Astrocyte (in vitro differentiated cells and primary cell): ENCODE measurements around the gene ENAM. TPM values are rescaled to one million over a fixed set of nuclear protein-coding genes. Genes with fewer than 3 reads are reported as not detected.

Experiments used
- DNase-seq: peaks from one replicate; pipeline ENCODE4 v3.0.0-alpha.2; 2010; ENCODE audit warnings: low read depth
- FAIRE-seq: peaks from 2 replicates; lab custom pipeline; 2011; peaks lifted over from hg19 to GRCh38; lab: Jason Lieb, UNC
- H2AFZ ChIP-seq: 2 replicates; pipeline ENCODE4 v1.6.0; 2012; ENCODE audit warnings: low read depth, low read length, inconsistent platforms
- H3K27ac ChIP-seq: 2 replicates; pipeline ENCODE4 v1.5.1; 2011; ENCODE audit warnings: low read depth, low read length, inconsistent platforms
- H3K27me3 ChIP-seq: 2 replicates; pipeline ENCODE4 v1.6.0; 2011; ENCODE audit warnings: low read length, inconsistent platforms; ENCODE audit not compliant: insufficient read depth
- H3K36me3 ChIP-seq: 2 replicates; pipeline ENCODE4 v1.5.1; 2011; ENCODE audit warnings: low read length, inconsistent platforms; ENCODE audit not compliant: insufficient read depth
- H3K4me1 ChIP-seq: 2 replicates; pipeline ENCODE4 v1.5.1; 2011; ENCODE audit warnings: low read length, inconsistent platforms; ENCODE audit not compliant: insufficient read depth
- H3K4me2 ChIP-seq: 2 replicates; pipeline ENCODE4 v1.6.0; 2012; ENCODE audit warnings: low read length, inconsistent platforms
- H3K4me3 ChIP-seq: 2 replicates; pipeline ENCODE4 v1.5.1; 2011; ENCODE audit warnings: low read depth, mild to moderate bottlenecking, low read length, inconsistent platforms; ENCODE audit not compliant: insufficient read depth
- H3K79me2 ChIP-seq: 2 replicates; pipeline ENCODE4 v1.6.0; 2012; ENCODE audit warnings: mild to moderate bottlenecking, low read length, inconsistent platforms; ENCODE audit not compliant: insufficient read depth
- H3K9ac ChIP-seq: 2 replicates; pipeline ENCODE4 v1.6.0; 2012; ENCODE audit warnings: mild to moderate bottlenecking, low read length, inconsistent platforms
- H3K9me3 ChIP-seq: 2 replicates; pipeline ENCODE4 v1.5.1; 2012; ENCODE audit warnings: low read depth, mild to moderate bottlenecking, low read length, inconsistent platforms; ENCODE audit not compliant: insufficient read depth
- H4K20me1 ChIP-seq: 2 replicates; pipeline ENCODE4 v1.6.0; 2012; ENCODE audit warnings: low read length, inconsistent platforms; ENCODE audit not compliant: insufficient read depth
- H3K27ac Mint-ChIP-seq: one replicate; pipeline ENCODE4 v1.8.0; 2021; ENCODE audit warnings: mild to moderate bottlenecking, mixed read lengths; ENCODE audit not compliant: unreplicated experiment
- H3K27me3 Mint-ChIP-seq: one replicate; pipeline ENCODE4 v1.8.0; 2021; ENCODE audit warnings: low read depth, mixed read lengths; ENCODE audit not compliant: unreplicated experiment
- H3K36me3 Mint-ChIP-seq: one replicate; pipeline ENCODE4 v1.8.0; 2021; ENCODE audit warnings: low read depth, mixed read lengths; ENCODE audit not compliant: unreplicated experiment
- H3K4me1 Mint-ChIP-seq: one replicate; pipeline ENCODE4 v1.8.0; 2021; ENCODE audit warnings: low read depth, mixed read lengths; ENCODE audit not compliant: unreplicated experiment
- H3K4me3 Mint-ChIP-seq: one replicate; pipeline ENCODE4 v1.8.0; 2021; ENCODE audit warnings: mild to moderate bottlenecking, moderate library complexity, mixed read lengths; ENCODE audit not compliant: unreplicated experiment
- H3K9me3 Mint-ChIP-seq: one replicate; pipeline ENCODE4 v1.8.0; 2021; ENCODE audit warnings: mild to moderate bottlenecking, mixed read lengths; ENCODE audit not compliant: unreplicated experiment
- CTCF ChIP-seq: IDR thresholded peaks from 2 replicates; pipeline ENCODE4 v1.5.1; 2011; ENCODE audit warnings: low read depth, mild to moderate bottlenecking, inconsistent platforms, low read length, moderate library complexity; ENCODE audit not compliant: insufficient read depth
- EZH2 ChIP-seq: IDR thresholded peaks from 2 replicates; pipeline ENCODE4 v1.6.1; 2012; ENCODE audit warnings: mild to moderate bottlenecking, low read length, inconsistent platforms; ENCODE audit not compliant: insufficient read depth
- total RNA-seq: library from RNA; stranded (reverse); gene quantifications from 2 replicates; pipeline ENCODE4 v1.2.1, GENCODE V29; 2021

Gene ENAM
- total RNA-seq, 1 donor from 2014 or later: 0.11 TPM

- H3K27ac ChIP-seq: no peak within 1 kb of the TSS
- no peaks in the 10 kb centered on the region for H3K79me2 ChIP-seq
- TF ChIP-seq EZH2: no peak
- no peak for TF ChIP-seq CTCF
- H3K4me2 ChIP-seq: peak within 1 kb of the TSS; percentile 4
- H3K27ac Mint-ChIP-seq: no peak within 1 kb of the TSS
- no peak within 1 kb of the TSS for H3K4me3 ChIP-seq
- H3K36me3 ChIP-seq: no peaks in the 10 kb centered on the region
- no peak within 1 kb of the TSS for H3K4me3 Mint-ChIP-seq
- no peaks in the 10 kb centered on the region for H3K9me3 Mint-ChIP-seq
- H4K20me1 ChIP-seq: no peaks in the 10 kb centered on the region
- H3K27me3 Mint-ChIP-seq: peaks cover 4% of the 10 kb centered on the region
- H3K4me1 Mint-ChIP-seq: peaks cover 9% of the 10 kb centered on the region
- H2AFZ ChIP-seq: no peak within 1 kb of the TSS
- no peak within 1 kb of the TSS for H3K9ac ChIP-seq
- no peaks in the 10 kb centered on the region for H3K36me3 Mint-ChIP-seq
- H3K9me3 ChIP-seq: no peaks in the 10 kb centered on the region
- no peak for FAIRE-seq
- H3K27me3 ChIP-seq: no peaks in the 10 kb centered on the region
- peak; percentile 35 for DNase-seq
- H3K4me1 ChIP-seq: no peaks in the 10 kb centered on the region
Measured at GRCh38 chr4:70666369-70666768, 37.8 kb downstream of the ENAM start, which contains the start of gene JCHAIN. JCHAIN (minus strand) TSS chr4:70666508; CDS start chr4:70666490, 18 bp downstream.

DNA sequence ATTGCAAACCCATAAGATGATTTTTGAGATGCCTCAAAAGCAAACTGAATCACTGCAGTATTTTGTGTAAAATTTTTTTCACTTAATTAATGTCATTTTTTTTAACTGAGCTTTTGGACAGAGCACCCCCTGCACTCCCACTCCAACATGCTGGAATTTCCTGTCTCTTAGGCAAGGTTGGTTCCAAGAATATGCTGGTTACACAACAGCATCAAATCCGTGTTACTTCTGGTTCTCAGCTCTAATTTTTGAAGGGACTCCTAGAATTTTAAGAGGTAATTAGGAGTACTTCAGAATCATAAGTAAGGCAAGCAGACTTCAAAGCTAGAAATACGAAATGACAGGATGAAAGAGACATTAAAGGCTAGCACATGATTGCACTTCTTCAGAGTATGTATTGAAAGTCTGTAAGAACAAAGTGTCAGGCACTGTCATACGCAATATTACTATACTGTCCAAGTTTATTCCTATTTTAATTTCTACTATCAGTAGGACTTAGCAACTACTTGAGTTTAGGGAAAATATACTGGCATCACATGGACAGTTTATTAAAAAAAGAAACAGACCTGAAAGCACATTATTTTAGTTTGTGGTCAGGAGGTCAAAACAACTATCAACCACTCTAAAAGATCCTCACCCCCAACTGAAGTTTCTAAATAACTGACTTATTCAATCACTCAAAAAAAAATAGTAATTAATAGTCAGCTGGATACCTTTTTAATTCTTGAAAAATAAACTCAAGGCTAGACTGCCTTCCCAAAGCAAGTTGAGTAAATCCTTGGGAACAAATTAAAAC is 39.4 kb downstream of the ENAM start:
- no peak for FAIRE-seq
- Histone ChIP-seq H3K9ac (no peak overlapping the region), H4K20me1 (no peaks in the 10 kb centered on the region), H3K36me3 (no peaks in the 10 kb centered on the region), H3K27me3 (no peaks in the 10 kb centered on the region), H3K79me2 (no peaks in the 10 kb centered on the region), H2AFZ (no peak overlapping the region), H3K4me3 (no peak overlapping the region), H3K4me1 (no peaks in the 10 kb centered on the region), H3K4me2 (no peak overlapping the region), H3K9me3 (no peaks in the 10 kb centered on the region), H3K27ac (no peak overlapping the region)
- Mint-ChIP-seq H3K36me3 (no peaks in the 10 kb centered on the region), H3K4me1 (peaks cover 9% of the 10 kb centered on the region), H3K4me3 (no peak overlapping the region), H3K27ac (no peak overlapping the region), H3K27me3 (peaks cover 4% of the 10 kb centered on the region), H3K9me3 (no peaks in the 10 kb centered on the region)
- DNase-seq: peak; percentile 49
- no peak for TF ChIP-seq CTCF
- TF ChIP-seq EZH2: no peak
